ENCODE data around the gene SLCO3A1.

- TF ChIP-seq CTCF (IDR thresholded peaks at IDR 0.05 in 2 of 3, conservative IDR thresholded peaks at IDR 0.05 in 1 of 3; ENCODE audit: borderline replicate concordance in 1 of 3, insufficient read depth in 1 of 3, low read depth in 2 of 3, low read length in 2 of 3) (no peak), CEBPB (IDR thresholded peaks at IDR 0.05; ENCODE audit: low read depth) (no peak), POLR2A (IDR thresholded peaks at IDR 0.05; ENCODE audit: borderline replicate concordance, extremely low read depth, insufficient read depth, insufficient read length) (no peak), EZH2phosphoT487 (IDR thresholded peaks at IDR 0.05; ENCODE audit: borderline replicate concordance) (no peak), TCF7L2 (IDR thresholded peaks at IDR 0.05; ENCODE audit: borderline replicate concordance, extremely low read depth, insufficient read depth, insufficient read length) (no peak), POLR2AphosphoS5 (IDR thresholded peaks at IDR 0.05; ENCODE audit: low read depth, low read length) (no peak), JUND (IDR thresholded peaks at IDR 0.05) (no peak), REST (IDR thresholded peaks at IDR 0.05; ENCODE audit: low read depth) (no peak)
- TF ChIP-seq, protein P1, sequence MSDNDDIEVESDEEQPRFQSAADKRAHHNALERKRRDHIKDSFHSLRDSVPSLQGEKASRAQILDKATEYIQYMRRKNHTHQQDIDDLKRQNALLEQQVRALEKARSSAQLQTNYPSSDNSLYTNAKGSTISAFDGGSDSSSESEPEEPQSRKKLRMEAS (IDR thresholded peaks at IDR 0.05), result no peak
- TF ChIP-seq, protein P2, sequence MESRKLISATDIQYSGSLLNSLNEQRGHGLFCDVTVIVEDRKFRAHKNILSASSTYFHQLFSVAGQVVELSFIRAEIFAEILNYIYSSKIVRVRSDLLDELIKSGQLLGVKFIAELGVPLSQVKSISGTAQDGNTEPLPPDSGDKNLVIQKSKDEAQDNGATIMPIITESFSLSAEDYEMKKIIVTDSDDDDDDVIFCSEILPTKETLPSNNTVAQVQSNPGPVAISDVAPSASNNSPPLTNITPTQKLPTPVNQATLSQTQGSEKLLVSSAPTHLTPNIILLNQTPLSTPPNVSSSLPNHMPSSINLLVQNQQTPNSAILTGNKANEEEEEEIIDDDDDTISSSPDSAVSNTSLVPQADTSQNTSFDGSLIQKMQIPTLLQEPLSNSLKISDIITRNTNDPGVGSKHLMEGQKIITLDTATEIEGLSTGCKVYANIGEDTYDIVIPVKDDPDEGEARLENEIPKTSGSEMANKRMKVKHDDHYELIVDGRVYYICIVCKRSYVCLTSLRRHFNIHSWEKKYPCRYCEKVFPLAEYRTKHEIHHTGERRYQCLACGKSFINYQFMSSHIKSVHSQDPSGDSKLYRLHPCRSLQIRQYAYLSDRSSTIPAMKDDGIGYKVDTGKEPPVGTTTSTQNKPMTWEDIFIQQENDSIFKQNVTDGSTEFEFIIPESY (IDR thresholded peaks at IDR 0.05; ENCODE audit: extremely low read depth, insufficient replicate concordance, low read length), result no peak
These were observed 150.1 kb downstream of the SLCO3A1 start for GRCh38 chr15:92003515-92004067.

All from HCT116 (cell line).